ENCODE measurements around the gene ZFP30. TPM values are rescaled to one million over a fixed set of nuclear protein-coding genes. Genes with fewer than 3 reads are reported as not detected.

ZFP30 gene
- total RNA-seq, 2 donors from 2014 or later = 6.4 to 8.3 TPM

DNA sequence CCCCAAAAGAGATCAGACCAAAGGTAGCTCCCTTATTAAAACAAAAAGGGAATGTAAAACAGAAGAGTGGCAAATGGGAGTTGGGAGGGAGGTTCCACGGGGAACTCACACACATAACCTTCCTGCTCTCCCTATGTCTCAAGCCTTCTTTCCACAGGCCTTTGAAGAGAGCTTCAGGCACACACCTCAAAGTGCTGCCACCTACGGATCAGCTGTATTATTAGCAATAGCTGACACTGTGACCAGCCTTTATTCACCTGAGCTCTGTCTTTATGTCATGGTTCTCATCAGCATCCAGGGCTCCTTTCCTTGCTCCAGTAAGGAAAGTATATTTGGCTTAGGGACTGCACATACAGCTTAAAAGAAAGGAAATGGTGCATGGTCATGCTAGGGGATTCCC is 71.9 kb downstream of the ZFP30 start:
- DNase-seq (no peak), ATAC-seq (no peak)
- intact Hi-C loops (cut with DNase I, micrococcal nuclease) = no loop called here

DNA sequence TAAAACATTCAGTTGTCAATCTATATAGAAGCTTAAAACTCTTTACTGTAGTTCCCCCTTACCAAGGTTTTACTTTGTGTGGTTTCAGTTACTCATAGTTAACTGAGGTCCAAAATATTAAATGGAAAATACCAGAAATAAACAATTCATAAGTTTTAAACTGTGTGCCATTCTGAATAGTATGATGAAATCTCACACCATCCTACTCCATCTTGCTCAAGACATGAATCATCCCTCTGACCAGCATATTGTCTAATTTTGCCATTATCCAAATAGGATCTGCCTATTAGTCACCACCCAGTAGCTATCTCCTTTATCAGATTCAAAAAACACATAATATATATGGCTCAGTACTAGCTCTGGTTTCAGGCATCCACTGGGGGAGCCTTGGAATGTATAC is 83.1 kb downstream of the ZFP30 start:
- DNase-seq (no peak), ATAC-seq (no peak)
- intact Hi-C loops (cut with DNase I, micrococcal nuclease) = no loop called here

DNA sequence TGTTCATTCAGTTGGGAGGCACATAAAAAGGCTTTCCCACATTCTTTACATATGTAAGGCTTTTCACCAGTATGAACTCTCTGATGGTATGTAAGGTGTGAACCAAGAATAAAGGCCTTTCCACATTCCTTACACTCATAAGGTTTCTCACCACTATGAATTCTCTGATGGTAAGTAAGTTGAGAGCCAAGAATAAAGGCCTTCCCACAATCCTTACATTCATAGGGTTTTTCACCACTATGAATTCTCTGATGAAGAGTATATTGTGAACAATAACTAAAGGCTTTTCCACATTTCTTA is 89.9 kb downstream of the ZFP30 start:
- no peak for ATAC-seq
- intact Hi-C loops (cut with DNase I, micrococcal nuclease) = no loop called here
- DNase-seq = no peak

DNA sequence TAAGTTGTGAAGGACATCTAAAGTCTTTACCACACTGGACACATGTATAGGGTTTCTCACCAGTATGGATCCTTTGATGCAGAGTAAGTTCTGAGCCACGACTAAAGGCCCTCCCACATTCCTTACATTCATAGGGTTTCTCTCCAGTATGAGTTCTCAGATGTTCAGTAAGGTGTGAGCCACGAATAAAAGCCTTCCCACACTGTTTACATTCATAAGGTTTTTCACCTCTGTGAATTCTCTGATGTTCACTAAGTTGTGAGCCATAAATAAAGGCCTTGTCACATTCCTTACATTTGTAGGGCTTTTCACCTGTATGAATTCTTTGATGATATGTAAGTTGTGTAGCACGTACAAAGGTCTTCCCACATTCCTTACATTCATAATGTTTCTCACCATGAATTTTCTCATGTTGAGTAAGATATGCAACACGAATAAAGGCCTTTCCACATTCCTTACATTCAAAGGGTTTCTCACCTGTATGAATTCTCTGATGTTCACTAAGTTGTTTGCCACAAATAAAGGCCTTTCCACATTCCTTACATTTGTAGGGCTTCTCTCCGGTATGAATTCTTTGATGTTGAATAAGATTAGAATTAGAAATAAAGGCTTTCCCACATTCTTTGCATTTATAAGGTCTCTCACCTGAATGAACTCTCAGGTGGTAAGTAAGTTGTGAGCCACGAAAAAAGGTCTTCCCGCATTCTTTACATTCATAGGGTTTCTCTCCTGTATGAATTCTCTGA is 90.5 kb downstream of the ZFP30 start:
- no peak for DNase-seq
- intact Hi-C loops (cut with DNase I, micrococcal nuclease) = no loop called here
- no peak for ATAC-seq

Other genes with a start within 250 kb of the ZFP30 start
- gene ZNF569, start 188.0 kb downstream of the ZFP30 start, total RNA-seq = 1 to 10 TPM; 1.4 to 1.6 TPM
- 1 to 10 TPM; 2.8 to 3.2 TPM for gene ZNF570, start 186.1 kb downstream of the ZFP30 start, total RNA-seq
- 1 to 10 TPM; 2.6 to 3.2 TPM for gene ZNF793, start 148.5 kb downstream of the ZFP30 start, total RNA-seq
- gene ZNF571, start 60.7 kb downstream of the ZFP30 start, total RNA-seq = 1 to 10 TPM; 2.6 to 2.8 TPM
- 1 to 10 TPM in 1 of 2 donors, under 1 TPM in 1; 0.92 to 1.3 TPM for gene ZNF540, start 60.6 kb downstream of the ZFP30 start, total RNA-seq
- 1 to 10 TPM; 5.7 to 6.1 TPM for gene ZNF607, start 64.3 kb upstream of the ZFP30 start, total RNA-seq
- gene ZNF573, start 124.1 kb upstream of the ZFP30 start, total RNA-seq = 1 to 10 TPM; 6.0 to 7.4 TPM